HUES64 (cell line): Measurements from ENCODE around the gene USH1G. TPM values are rescaled to one million over a fixed set of nuclear protein-coding genes. Genes with fewer than 3 reads are reported as not detected.
"Not testable (repeated sequence)": the region's sequence is repeated elsewhere in the genome, so short reads cannot be mapped to it uniquely, and the experiment has no call there.

ENCODE experiments used
- H3K27ac ChIP-seq: 2 replicates; pipeline ENCODE4 v1.7.0; 2013; ENCODE audit warnings: low read depth, low read length, inconsistent platforms
- H3K27me3 ChIP-seq: 2 replicates; pipeline ENCODE4 v1.6.1; 2013; ENCODE audit warnings: mild to moderate bottlenecking, low read length; ENCODE audit not compliant: insufficient read depth
- H3K36me3 ChIP-seq: 2 replicates; pipeline ENCODE4 v1.6.1; 2013; ENCODE audit warnings: mild to moderate bottlenecking, low read length; ENCODE audit not compliant: insufficient read depth
- H3K4me1 ChIP-seq: 2 replicates; pipeline ENCODE4 v1.6.1; 2013; ENCODE audit warnings: mild to moderate bottlenecking, low read length, moderate library complexity; ENCODE audit not compliant: insufficient read depth
- H3K4me3 ChIP-seq: 2 replicates; pipeline ENCODE4 v1.5.1; 2013; ENCODE audit warnings: mild to moderate bottlenecking, low read length, moderate library complexity
- H3K9ac ChIP-seq: 2 replicates; pipeline ENCODE4 v1.6.1; 2013; ENCODE audit warnings: mild to moderate bottlenecking, low read depth, low read length
- H3K9me3 ChIP-seq: 2 replicates; pipeline ENCODE4 v1.6.1; 2013; ENCODE audit warnings: low read depth, low read length; ENCODE audit not compliant: insufficient read depth
- WGBS: fragments of 150-250, 120-280 bp; methylation state at CpG from one replicate; pipeline ENCODE4 v1.1.7; 2013; ENCODE audit warnings: missing lambda C conversion rate; 5-methylcytosine and 5-hydroxymethylcytosine counted together
- polyA plus RNA-seq, 2 experiments: library from polyadenylated mRNA; stranded (reverse); fragments of 50-300 nt; gene quantifications; one replicate each; pipeline ENCODE4 v1.2.3, GENCODE V29; 2013

The USH1G gene
- polyA plus RNA-seq (2013, experiment 1 of 2), result 0.75 TPM
- polyA plus RNA-seq (2013, experiment 2 of 2), result 1.0 TPM

- WGBS, result 9% methylated on average over 57 of the region's 57 CpGs
- Histone ChIP-seq H3K27ac (no peak within 1 kb of the TSS), H3K36me3 (no peaks in the 10 kb centered on the region), H3K9ac (no peak within 1 kb of the TSS), H3K4me3 (peak within 1 kb of the TSS; percentile 47), H3K4me1 (0 out of 2 replicates have a peak, but pooled peaks cover 2% of the 10 kb centered on the region), H3K9me3 (no peaks in the 10 kb centered on the region), H3K27me3 (peaks cover 74% of the 10 kb centered on the region)
Measured at GRCh38 chr17:74922694-74923537, at the start of gene USH1G. TSS of gene USH1G (minus strand) at chr17:74923255. CDS start at chr17:74923073, 182 bp downstream.

GRCh38 chr17:74972107-74972972 lies 49.3 kb upstream of the USH1G start, which contains the start of gene HID1:
TSS of gene HID1 (minus strand) at chr17:74972759. CDS start at chr17:74972656, 103 bp downstream.
- Histone ChIP-seq H3K27ac (no peak within 1 kb of the TSS), H3K27me3 (peaks cover 64% of the 10 kb centered on the region), H3K9ac (peak within 1 kb of the TSS; percentile 47; the same call in 1 of the 2 replicates), H3K4me3 (peak within 1 kb of the TSS; percentile 63), H3K36me3 (no peaks in the 10 kb centered on the region), H3K4me1 (0 out of 2 replicates have a peak, but pooled peaks cover 3% of the 10 kb centered on the region), H3K9me3 (no peaks in the 10 kb centered on the region)
- WGBS, result 1% methylated on average over 95 of the region's 95 CpGs

GRCh38 chr17:74971842-74972106 lies 48.7 kb upstream of the USH1G start:
- 10% methylated on average over 9 of the region's 9 CpGs for WGBS
- no peak overlapping the region for H3K27ac ChIP-seq
- H3K9ac ChIP-seq, result peak overlapping the region; percentile 43; the same call in 1 of the 2 replicates

GRCh38 chr17:74971069-74971841 lies 48.2 kb upstream of the USH1G start:
- Histone ChIP-seq H3K27me3 (peaks cover 64% of the 10 kb centered on the region), H3K36me3 (no peaks in the 10 kb centered on the region), H3K9me3 (no peaks in the 10 kb centered on the region), H3K4me3 (peak overlapping the region; percentile 63), H3K4me1 (0 out of 2 replicates have a peak, but pooled peaks cover 3% of the 10 kb centered on the region), H3K9ac (peak overlapping the region; percentile 43; the same call in 1 of the 2 replicates), H3K27ac (no peak overlapping the region)
- 89% methylated on average over 8 of the region's 8 CpGs for WGBS

More at GRCh38 chr17:74971842-74972106, 48.7 kb upstream of the USH1G start:
- Histone ChIP-seq H3K27me3 (peaks cover 64% of the 10 kb centered on the region), H3K4me3 (peak overlapping the region; percentile 63), H3K4me1 (0 out of 2 replicates have a peak, but pooled peaks cover 3% of the 10 kb centered on the region), H3K36me3 (no peaks in the 10 kb centered on the region), H3K9me3 (no peaks in the 10 kb centered on the region)

- Histone ChIP-seq H3K27ac (no peak overlapping the region), H3K36me3 (no peaks in the 10 kb centered on the region), H3K4me1 (0 out of 2 replicates have a peak, but pooled peaks cover 3% of the 10 kb centered on the region), H3K9me3 (no peaks in the 10 kb centered on the region), H3K4me3 (no peak overlapping the region), H3K27me3 (peaks cover 55% of the 10 kb centered on the region), H3K9ac (no peak overlapping the region)
- WGBS, result 90% methylated on average over 3 of the region's 3 CpGs
Measured at GRCh38 chr17:74970395-74970794, 47.3 kb upstream of the USH1G start.

- not testable (repeated sequence) for H3K4me3 ChIP-seq, H3K9ac ChIP-seq, H3K4me1 ChIP-seq, H3K36me3 ChIP-seq, H3K9me3 ChIP-seq, H3K27ac ChIP-seq
- peaks cover 46% of the 10 kb centered on the region for H3K27me3 ChIP-seq
- WGBS, result 94% methylated on average over 5 of the region's 5 CpGs
Measured at GRCh38 chr17:74969501-74969900, 46.4 kb upstream of the USH1G start.

- Histone ChIP-seq H3K4me3 (no peak overlapping the region), H3K4me1 (0 out of 2 replicates have a peak, but pooled peaks cover 3% of the 10 kb centered on the region), H3K27me3 (peaks cover 35% of the 10 kb centered on the region), H3K9me3 (no peaks in the 10 kb centered on the region), H3K9ac (no peak overlapping the region), H3K27ac (no peak overlapping the region), H3K36me3 (no peaks in the 10 kb centered on the region)
- 85% methylated on average over 5 of the region's 5 CpGs for WGBS
Measured at GRCh38 chr17:74968361-74968780, 45.3 kb upstream of the USH1G start.

- H3K4me1 ChIP-seq, result 0 out of 2 replicates have a peak, but pooled peaks cover 3% of the 10 kb centered on the region
- WGBS, result 88% methylated on average over 14 of the region's 14 CpGs
- H3K9me3 ChIP-seq, result no peaks in the 10 kb centered on the region
- no peak overlapping the region for H3K4me3 ChIP-seq
- no peaks in the 10 kb centered on the region for H3K36me3 ChIP-seq
- no peak overlapping the region for H3K27ac ChIP-seq
- H3K9ac ChIP-seq, result no peak overlapping the region
- H3K27me3 ChIP-seq, result peaks cover 3% of the 10 kb centered on the region
Measured at GRCh38 chr17:74964988-74965622, 42.0 kb upstream of the USH1G start.

- 0 out of 2 replicates have a peak, but pooled peaks cover 3% of the 10 kb centered on the region for H3K4me1 ChIP-seq
Measured at GRCh38 chr17:74964246-74964761, 41.2 kb upstream of the USH1G start.

GRCh38 chr17:74963656-74964055 lies 40.6 kb upstream of the USH1G start:
- 78% methylated on average over 12 of the region's 12 CpGs for whole genome bisulfite sequencing
- 0 out of 2 replicates have a peak, but pooled peaks cover 3% of the 10 kb centered on the region for H3K4me1 ChIP-seq
- H3K4me3 ChIP-seq, result no peak overlapping the region
- no peaks in the 10 kb centered on the region for H3K36me3 ChIP-seq
- peaks cover 8% of the 10 kb centered on the region; the same call in 1 of the 2 replicates for H3K27me3 ChIP-seq
- H3K27ac ChIP-seq, result no peak overlapping the region
- no peaks in the 10 kb centered on the region for H3K9me3 ChIP-seq
- no peak overlapping the region for H3K9ac ChIP-seq

More at GRCh38 chr17:74964246-74964761, 41.2 kb upstream of the USH1G start:
- Histone ChIP-seq H3K9me3 (no peaks in the 10 kb centered on the region), H3K4me3 (no peak overlapping the region), H3K27ac (no peak overlapping the region), H3K27me3 (0 out of 2 replicates have a peak, but pooled peaks cover 2% of the 10 kb centered on the region), H3K36me3 (no peaks in the 10 kb centered on the region), H3K9ac (no peak overlapping the region)
- 93% methylated on average over 12 of the region's 12 CpGs for WGBS
